ENCODE measurements around the gene POU2F3. TPM values are rescaled to one million over a fixed set of nuclear protein-coding genes. Genes with fewer than 3 reads are reported as not detected.
"Not testable (repeated sequence)": the region's sequence is repeated elsewhere in the genome, so short reads cannot be mapped to it uniquely, and the experiment has no call there.

Gene POU2F3
- polyA plus RNA-seq, 1 donor = 1.5 TPM

GRCh38 chr11:120238968-120239620, 846 bp upstream of the POU2F3 start:
- no CpG with 5 or more reads among the region's 11 CpGs for WGBS (ENCODE audit: insufficient coverage, low lambda C conversion rate)
- no peak for DNase-seq

DNA sequence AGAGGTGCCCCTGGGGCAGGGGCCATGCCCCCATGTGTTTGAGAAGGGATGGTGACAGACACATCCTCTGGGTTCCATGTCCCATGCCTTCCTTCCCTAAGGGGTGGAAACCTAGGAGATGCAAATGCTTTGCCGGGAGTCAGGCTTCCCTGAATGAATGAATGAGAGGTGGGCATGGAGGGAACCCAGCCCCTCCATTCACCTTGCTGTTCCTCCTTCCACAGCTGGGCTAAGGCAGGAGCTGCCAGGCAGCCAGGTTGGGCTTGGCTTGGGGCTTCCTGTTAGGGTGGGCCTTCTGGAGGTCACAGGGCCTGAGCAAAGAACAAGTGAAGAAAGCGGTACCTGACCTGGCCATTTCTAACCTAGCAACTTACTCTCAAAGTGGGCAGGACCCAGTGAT, 926 bp downstream of the POU2F3 start:
- no peaks in the 10 kb centered on the region for H3K9me3 ChIP-seq (ENCODE audit: control insufficient read depth, low read depth, low read length)
- no peak overlapping the region for H3K4me3 ChIP-seq (ENCODE audit: low read length)
- H3K4me1 ChIP-seq (ENCODE audit: control insufficient read depth, insufficient read depth, low read length) = peaks cover 11% of the 10 kb centered on the region
- no CpG with 5 or more reads among the region's 2 CpGs for WGBS (ENCODE audit: insufficient coverage, low lambda C conversion rate)
- no peak for DNase-seq
- H3K27ac ChIP-seq (ENCODE audit: low read length) = no peak overlapping the region
- no peaks in the 10 kb centered on the region for H3K36me3 ChIP-seq (ENCODE audit: control insufficient read depth, insufficient read depth, low read length)
- peaks cover 55% of the 10 kb centered on the region for H3K27me3 ChIP-seq (ENCODE audit: control insufficient read depth, insufficient read depth, low read length)

More at GRCh38 chr11:120238968-120239620, 846 bp upstream of the POU2F3 start:
- Histone ChIP-seq H3K4me3 (ENCODE audit: low read length) (no peak overlapping the region), H3K9me3 (ENCODE audit: control insufficient read depth, low read depth, low read length) (no peaks in the 10 kb centered on the region), H3K27me3 (ENCODE audit: control insufficient read depth, insufficient read depth, low read length) (peaks cover 46% of the 10 kb centered on the region), H3K4me1 (ENCODE audit: control insufficient read depth, insufficient read depth, low read length) (peaks cover 11% of the 10 kb centered on the region), H3K27ac (ENCODE audit: low read length) (no peak overlapping the region), H3K36me3 (ENCODE audit: control insufficient read depth, insufficient read depth, low read length) (no peaks in the 10 kb centered on the region)

DNA sequence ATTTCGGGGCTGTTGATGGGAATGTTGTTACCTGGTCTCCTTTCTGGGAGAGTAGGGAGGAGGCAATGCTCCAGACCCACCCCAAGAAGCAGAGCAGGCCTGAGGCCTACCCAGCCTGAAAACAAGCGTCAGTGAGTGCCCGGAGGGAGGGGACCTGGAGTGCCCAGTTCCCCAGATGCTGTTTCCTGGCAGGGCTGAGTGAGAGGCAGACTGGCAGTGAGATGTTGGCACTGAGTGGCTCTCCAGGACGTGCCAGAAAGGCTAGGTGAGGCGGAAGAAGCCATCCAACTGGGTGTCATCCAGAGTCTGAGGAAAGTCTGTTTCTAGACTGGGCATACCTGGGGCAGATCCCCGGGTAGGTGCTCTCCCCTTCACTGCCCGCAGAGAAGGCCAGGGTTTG, 1.3 kb downstream of the POU2F3 start:
- Histone ChIP-seq H3K36me3 (ENCODE audit: control insufficient read depth, insufficient read depth, low read length) (no peaks in the 10 kb centered on the region), H3K27ac (ENCODE audit: low read length) (no peak overlapping the region), H3K9me3 (ENCODE audit: control insufficient read depth, low read depth, low read length) (no peaks in the 10 kb centered on the region), H3K4me3 (ENCODE audit: low read length) (no peak overlapping the region), H3K4me1 (ENCODE audit: control insufficient read depth, insufficient read depth, low read length) (peaks cover 11% of the 10 kb centered on the region), H3K27me3 (ENCODE audit: control insufficient read depth, insufficient read depth, low read length) (peaks cover 55% of the 10 kb centered on the region)
- no CpG with 5 or more reads among the region's 7 CpGs for WGBS (ENCODE audit: insufficient coverage, low lambda C conversion rate)
- no peak for DNase-seq

DNA sequence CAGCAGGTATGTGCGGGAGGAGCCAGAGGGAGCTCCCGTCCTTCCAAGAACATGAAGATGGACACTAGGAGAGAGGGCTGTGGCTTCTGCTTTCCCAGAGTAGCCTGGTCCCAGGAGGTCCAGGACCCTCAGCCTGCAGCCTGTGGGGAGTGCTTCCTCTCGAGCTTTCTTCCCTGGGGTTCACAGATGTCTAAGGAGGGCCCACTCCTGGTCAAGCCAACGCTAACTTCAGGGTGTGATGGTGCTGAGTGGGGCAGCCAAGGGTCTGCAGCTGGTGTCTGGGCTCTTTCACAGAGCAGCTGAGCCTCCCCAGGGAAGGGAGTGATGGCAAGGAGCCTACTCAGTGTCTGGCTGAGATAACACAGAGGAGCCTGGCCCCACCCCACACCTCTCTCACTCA, 3.3 kb downstream of the POU2F3 start:
- no peak for DNase-seq
- peaks cover 57% of the 10 kb centered on the region for H3K27me3 ChIP-seq (ENCODE audit: control insufficient read depth, insufficient read depth, low read length)
- no peaks in the 10 kb centered on the region for H3K36me3 ChIP-seq (ENCODE audit: control insufficient read depth, insufficient read depth, low read length)
- WGBS (ENCODE audit: insufficient coverage, low lambda C conversion rate) = no CpG with 5 or more reads among the region's 4 CpGs
- H3K9me3 ChIP-seq (ENCODE audit: control insufficient read depth, low read depth, low read length) = no peaks in the 10 kb centered on the region
- no peak overlapping the region for H3K4me3 ChIP-seq (ENCODE audit: low read length)
- no peak overlapping the region for H3K27ac ChIP-seq (ENCODE audit: low read length)
- H3K4me1 ChIP-seq (ENCODE audit: control insufficient read depth, insufficient read depth, low read length) = peaks cover 11% of the 10 kb centered on the region

DNA sequence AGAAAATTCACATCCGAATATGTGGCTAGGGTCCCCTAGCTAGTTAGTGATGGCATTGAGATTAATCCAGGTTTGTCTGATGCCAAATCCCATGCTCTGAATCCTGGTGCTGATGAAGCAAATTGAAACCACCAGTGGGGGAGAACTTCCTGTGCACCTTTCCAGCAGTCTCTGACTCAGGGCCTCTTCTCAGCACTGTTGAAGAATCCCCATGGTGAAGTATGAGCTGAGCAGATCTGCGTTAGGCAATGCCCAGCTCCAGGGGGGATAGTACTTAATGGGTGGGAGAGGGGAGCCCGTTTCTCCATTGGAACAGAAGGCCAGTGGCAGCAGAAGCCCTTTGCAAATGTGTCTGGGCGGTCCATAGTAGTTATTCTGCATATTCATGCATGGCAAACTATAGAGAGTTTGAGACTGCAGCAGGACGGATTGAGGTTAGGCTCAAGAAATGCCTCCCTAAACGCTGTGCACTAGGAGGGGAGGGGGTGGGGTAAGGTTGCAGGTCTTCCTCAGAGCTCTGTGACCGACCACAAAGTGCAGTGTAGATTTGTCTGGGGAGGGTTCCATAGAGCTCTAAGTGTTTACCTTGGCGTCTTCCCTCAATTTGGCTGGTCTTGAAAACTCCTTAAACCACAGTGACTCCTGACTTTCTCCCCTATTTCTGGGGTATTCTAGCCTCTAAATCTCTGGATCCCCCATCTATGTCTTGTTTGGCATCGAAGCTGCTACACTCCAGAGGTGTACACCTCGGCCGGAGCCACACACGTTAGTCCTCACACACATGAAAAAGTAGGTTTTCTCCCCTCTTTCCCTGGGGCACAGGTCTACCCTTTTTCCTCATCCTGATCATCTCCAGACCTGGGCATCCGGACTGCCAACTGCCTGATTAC, 4.8 kb downstream of the POU2F3 start:
- Histone ChIP-seq H3K36me3 (ENCODE audit: control insufficient read depth, insufficient read depth, low read length) (no peaks in the 10 kb centered on the region), H3K27me3 (ENCODE audit: control insufficient read depth, insufficient read depth, low read length) (peaks cover 54% of the 10 kb centered on the region), H3K4me3 (ENCODE audit: low read length) (no peak overlapping the region), H3K4me1 (ENCODE audit: control insufficient read depth, insufficient read depth, low read length) (peaks cover 11% of the 10 kb centered on the region), H3K9me3 (ENCODE audit: control insufficient read depth, low read depth, low read length) (no peaks in the 10 kb centered on the region), H3K27ac (ENCODE audit: low read length) (no peak overlapping the region)
- WGBS (ENCODE audit: insufficient coverage, low lambda C conversion rate) = no CpG with 5 or more reads among the region's 13 CpGs
- no peak for DNase-seq

- Histone ChIP-seq H3K27ac (ENCODE audit: low read length) (no peak overlapping the region), H3K4me3 (ENCODE audit: low read length) (no peak overlapping the region), H3K36me3 (ENCODE audit: control insufficient read depth, insufficient read depth, low read length) (no peaks in the 10 kb centered on the region), H3K4me1 (ENCODE audit: control insufficient read depth, insufficient read depth, low read length) (peaks cover 7% of the 10 kb centered on the region), H3K9me3 (ENCODE audit: control insufficient read depth, low read depth, low read length) (no peaks in the 10 kb centered on the region), H3K27me3 (ENCODE audit: control insufficient read depth, insufficient read depth, low read length) (peaks cover 49% of the 10 kb centered on the region)
- no CpG with 5 or more reads among the region's 1 CpG for WGBS (ENCODE audit: insufficient coverage, low lambda C conversion rate)
- DNase-seq = no peak
Observed at GRCh38 chr11:120245434-120245833, 5.5 kb downstream of the POU2F3 start.

DNA sequence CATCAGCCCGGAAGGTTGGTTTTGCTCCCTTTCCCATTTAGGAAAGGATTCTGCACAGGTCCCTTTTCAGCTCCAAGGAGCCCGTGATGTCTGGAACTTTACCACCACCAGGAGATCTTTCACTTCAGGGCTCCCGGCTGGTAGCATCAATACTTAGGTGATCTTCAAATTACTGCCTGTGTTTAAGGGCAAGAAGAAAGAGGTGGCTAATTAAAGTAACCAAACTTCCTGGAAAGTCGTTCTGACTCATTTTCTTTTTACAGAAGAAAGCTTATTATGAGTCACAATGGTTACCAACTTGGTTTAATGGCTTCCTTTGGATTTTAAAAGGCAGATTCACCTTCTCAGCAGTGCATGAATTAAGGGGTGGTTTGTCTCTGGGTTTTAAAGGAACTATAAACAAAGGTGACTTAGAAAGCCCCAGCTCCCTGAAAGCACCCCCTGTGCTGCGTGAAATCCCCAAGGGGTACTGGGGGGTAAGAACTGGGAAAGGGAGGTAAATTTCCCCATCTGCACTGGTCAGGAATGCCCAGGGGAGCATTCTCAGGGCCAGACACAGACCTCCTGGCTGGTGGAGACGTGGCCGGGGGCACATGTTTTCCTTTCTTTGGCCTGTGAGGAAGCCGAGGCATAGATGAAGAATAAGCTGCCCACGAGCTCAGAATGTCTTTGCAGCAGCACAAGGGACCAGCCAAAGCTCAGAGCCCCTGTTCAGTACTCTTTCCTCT, 8.8 kb downstream of the POU2F3 start:
- H3K36me3 ChIP-seq (ENCODE audit: control insufficient read depth, insufficient read depth, low read length) = no peaks in the 10 kb centered on the region
- peaks cover 22% of the 10 kb centered on the region for H3K27me3 ChIP-seq (ENCODE audit: control insufficient read depth, insufficient read depth, low read length)
- H3K4me3 ChIP-seq (ENCODE audit: low read length) = no peak overlapping the region
- WGBS (ENCODE audit: insufficient coverage, low lambda C conversion rate) = no CpG with 5 or more reads among the region's 9 CpGs
- no peak overlapping the region for H3K27ac ChIP-seq (ENCODE audit: low read length)
- DNase-seq = no peak
- no peaks in the 10 kb centered on the region for H3K9me3 ChIP-seq (ENCODE audit: control insufficient read depth, low read depth, low read length)
- H3K4me1 ChIP-seq (ENCODE audit: control insufficient read depth, insufficient read depth, low read length) = no peaks in the 10 kb centered on the region

DNA sequence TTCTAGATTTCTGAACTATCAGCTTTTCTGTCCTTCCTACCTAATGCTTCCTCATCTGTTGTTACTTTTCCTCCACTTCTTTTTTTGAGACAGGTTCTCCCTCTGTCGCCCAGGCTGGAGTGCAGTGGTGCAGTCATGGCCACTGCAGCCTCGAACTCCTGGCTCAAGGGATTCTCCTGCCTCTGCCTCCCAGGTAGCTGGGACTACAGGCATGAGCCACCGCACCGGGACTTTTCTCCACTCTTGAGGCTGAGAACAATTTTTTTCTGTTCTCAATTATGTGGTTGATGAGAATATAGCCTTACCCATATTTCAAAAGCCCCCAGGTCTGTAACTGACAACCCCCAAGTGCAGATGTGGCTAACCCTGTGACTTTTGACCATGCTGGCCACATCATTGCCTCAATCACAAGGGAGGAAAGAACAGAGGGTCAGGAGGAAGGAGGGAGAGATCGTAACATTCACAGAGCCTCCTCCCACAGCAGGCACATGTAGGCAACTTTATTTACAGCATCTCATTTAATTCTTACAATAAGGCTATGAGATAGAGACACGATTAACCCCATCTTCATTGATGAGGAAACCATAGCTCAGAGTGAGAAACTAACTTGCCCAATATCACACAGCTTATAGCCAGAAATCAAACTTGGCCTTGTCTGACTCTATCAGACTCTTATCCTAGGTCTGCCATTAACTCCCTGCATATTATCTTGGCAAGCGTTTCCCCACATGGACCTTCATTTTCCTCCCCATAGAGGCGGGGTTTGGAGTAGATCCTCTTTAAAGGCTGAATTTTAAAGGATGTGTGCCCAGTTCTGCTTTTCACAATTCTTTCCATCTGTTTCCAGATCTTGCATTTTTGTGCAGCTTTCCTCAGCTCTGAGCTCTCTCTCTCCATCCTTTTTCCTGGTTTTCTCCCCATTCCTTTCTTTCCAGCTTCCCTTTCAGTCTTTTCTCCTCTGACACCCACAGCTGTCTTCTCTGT, 9.6 kb downstream of the POU2F3 start:
- no peaks in the 10 kb centered on the region for H3K36me3 ChIP-seq (ENCODE audit: control insufficient read depth, insufficient read depth, low read length)
- no peak overlapping the region for H3K4me3 ChIP-seq (ENCODE audit: low read length)
- no peak for DNase-seq
- no peaks in the 10 kb centered on the region for H3K9me3 ChIP-seq (ENCODE audit: control insufficient read depth, low read depth, low read length)
- H3K27ac ChIP-seq (ENCODE audit: low read length) = no peak overlapping the region
- no CpG with 5 or more reads among the region's 8 CpGs for WGBS (ENCODE audit: insufficient coverage, low lambda C conversion rate)
- no peaks in the 10 kb centered on the region for H3K4me1 ChIP-seq (ENCODE audit: control insufficient read depth, insufficient read depth, low read length)
- peaks cover 21% of the 10 kb centered on the region for H3K27me3 ChIP-seq (ENCODE audit: control insufficient read depth, insufficient read depth, low read length)

DNA sequence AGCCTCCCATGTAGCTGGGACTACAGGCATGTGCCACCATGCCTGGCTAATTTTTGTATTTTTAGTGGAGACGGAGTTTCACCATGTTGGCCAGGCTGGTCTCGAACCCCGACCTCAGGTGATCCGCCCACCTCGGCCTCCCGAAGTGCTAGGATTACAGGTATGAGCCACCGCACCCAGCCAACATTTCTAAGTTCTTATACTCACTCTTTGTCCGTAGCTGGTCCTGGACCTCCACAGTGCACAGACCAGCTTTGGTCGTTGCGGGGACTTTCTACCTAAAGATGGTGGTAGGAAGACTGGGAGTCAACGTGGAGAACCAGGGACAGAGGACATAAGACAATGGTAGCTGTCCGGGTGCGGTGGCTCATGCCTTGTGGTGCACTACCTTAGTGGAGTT, 13.4 kb downstream of the POU2F3 start:
- not testable (repeated sequence) for H3K36me3 ChIP-seq (ENCODE audit: control insufficient read depth, insufficient read depth, low read length); H3K9me3 ChIP-seq (ENCODE audit: control insufficient read depth, low read depth, low read length); H3K27ac ChIP-seq (ENCODE audit: low read length); H3K4me1 ChIP-seq (ENCODE audit: control insufficient read depth, insufficient read depth, low read length); DNase-seq; H3K4me3 ChIP-seq (ENCODE audit: low read length)
- no CpG with 5 or more reads among the region's 13 CpGs for WGBS (ENCODE audit: insufficient coverage, low lambda C conversion rate)
- H3K27me3 ChIP-seq (ENCODE audit: control insufficient read depth, insufficient read depth, low read length) = peaks cover 46% of the 10 kb centered on the region

Measured in large intestine (tissue), 3 donors.